Chondrocyte (in vitro differentiated cells): ENCODE data around the gene TUBA8. TPM values are rescaled to one million over a fixed set of nuclear protein-coding genes. Genes with fewer than 3 reads are reported as not detected.
"Not testable (repeated sequence)": the region's sequence is repeated elsewhere in the genome, so short reads cannot be mapped to it uniquely, and the experiment has no call there.

Experiments
- DNase-seq: peaks from one replicate; pipeline ENCODE4 v3.0.0; 2021; ENCODE audit warnings: mixed read lengths, low spot score
- H3K27ac Mint-ChIP-seq: one replicate; pipeline ENCODE4 v1.8.0; 2021; ENCODE audit warnings: mild to moderate bottlenecking, moderate library complexity, mixed read lengths; ENCODE audit not compliant: unreplicated experiment
- H3K27me3 Mint-ChIP-seq: 2 replicates; pipeline ENCODE4 v1.8.0; 2021; ENCODE audit warnings: low read depth, mixed read lengths
- H3K36me3 Mint-ChIP-seq: 2 replicates; pipeline ENCODE4 v1.8.0; 2021; ENCODE audit warnings: low read depth, mixed read lengths
- H3K4me1 Mint-ChIP-seq: 2 replicates; pipeline ENCODE4 v1.8.0; 2021; ENCODE audit warnings: low read depth, mild to moderate bottlenecking, mixed read lengths
- H3K4me3 Mint-ChIP-seq: one replicate; pipeline ENCODE4 v1.8.0; 2021; ENCODE audit warnings: mild to moderate bottlenecking, moderate library complexity, mixed read lengths; ENCODE audit not compliant: unreplicated experiment
- H3K9me3 Mint-ChIP-seq: 2 replicates; pipeline ENCODE4 v1.8.0; 2021; ENCODE audit warnings: low read depth, mixed read lengths
- CTCF ChIP-seq: fragments of 200-600 bp; sonication (generic); IDR thresholded peaks from 2 replicates; pipeline ENCODE4 v1.5.0; 2021; ENCODE audit warnings: antibody characterized with exemption, mild to moderate bottlenecking, moderate library complexity
- total RNA-seq: library from RNA; stranded (reverse); gene quantifications from 3 replicates; pipeline ENCODE4 v1.2.1, GENCODE V29; 2021

TUBA8 gene
- total RNA-seq, 1 donor from 2014 or later: 1.2 TPM

- Mint-ChIP-seq H3K9me3 (no peaks in the 10 kb centered on the region), H3K27me3 (no peaks in the 10 kb centered on the region), H3K36me3 (peaks cover 2% of the 10 kb centered on the region), H3K4me3 (no peak overlapping the region), H3K4me1 (peaks cover 25% of the 10 kb centered on the region), H3K27ac (no peak overlapping the region)
- no peak for TF ChIP-seq CTCF
- DNase-seq: no peak
Observed at GRCh38 chr22:18152519-18152918, 41.9 kb downstream of the TUBA8 start.

GRCh38 chr22:18154821-18155390 lies 44.3 kb downstream of the TUBA8 start:
- Mint-ChIP-seq H3K36me3 (no peaks in the 10 kb centered on the region), H3K9me3 (no peaks in the 10 kb centered on the region), H3K27me3 (no peaks in the 10 kb centered on the region), H3K4me1 (peaks cover 39% of the 10 kb centered on the region), H3K27ac (no peak overlapping the region), H3K4me3 (no peak overlapping the region)
- no peak for DNase-seq
- no peak for TF ChIP-seq CTCF

GRCh38 chr22:18155546-18155945 lies 44.9 kb downstream of the TUBA8 start:
- not testable (repeated sequence) for H3K9me3 Mint-ChIP-seq, H3K4me3 Mint-ChIP-seq, H3K27ac Mint-ChIP-seq, H3K36me3 Mint-ChIP-seq, DNase-seq, H3K27me3 Mint-ChIP-seq
- H3K4me1 Mint-ChIP-seq: peaks cover 33% of the 10 kb centered on the region

GRCh38 chr22:18156878-18157713 lies 46.5 kb downstream of the TUBA8 start:
- no peaks in the 10 kb centered on the region for H3K27me3 Mint-ChIP-seq
- no peaks in the 10 kb centered on the region for H3K9me3 Mint-ChIP-seq
- peak; percentile 95 for TF ChIP-seq CTCF
- no peak for DNase-seq
- H3K27ac Mint-ChIP-seq: peak overlapping the region; percentile 96
- H3K36me3 Mint-ChIP-seq: no peaks in the 10 kb centered on the region
- peak overlapping the region; percentile 40 for H3K4me3 Mint-ChIP-seq
- peaks cover 31% of the 10 kb centered on the region for H3K4me1 Mint-ChIP-seq

- Mint-ChIP-seq H3K4me1 (peaks cover 31% of the 10 kb centered on the region), H3K9me3 (no peaks in the 10 kb centered on the region), H3K27ac (peak overlapping the region; percentile 96), H3K4me3 (peak overlapping the region; percentile 40), H3K36me3 (no peaks in the 10 kb centered on the region), H3K27me3 (no peaks in the 10 kb centered on the region)
- no peak for TF ChIP-seq CTCF
- no peak for DNase-seq
Observed at GRCh38 chr22:18157714-18158028, 47.1 kb downstream of the TUBA8 start.

- H3K27ac Mint-ChIP-seq, H3K27me3 Mint-ChIP-seq, H3K36me3 Mint-ChIP-seq, DNase-seq, H3K4me3 Mint-ChIP-seq, H3K9me3 Mint-ChIP-seq: not testable (repeated sequence)
- peaks cover 37% of the 10 kb centered on the region for H3K4me1 Mint-ChIP-seq
Observed at GRCh38 chr22:18160641-18161040, 50.0 kb downstream of the TUBA8 start.

- not testable (repeated sequence) for DNase-seq, H3K27ac Mint-ChIP-seq, H3K27me3 Mint-ChIP-seq, H3K9me3 Mint-ChIP-seq, H3K4me3 Mint-ChIP-seq, H3K36me3 Mint-ChIP-seq
- peaks cover 10% of the 10 kb centered on the region for H3K4me1 Mint-ChIP-seq
Observed at GRCh38 chr22:18163843-18164242, 53.2 kb downstream of the TUBA8 start.

GRCh38 chr22:18164584-18164983 lies 54.0 kb downstream of the TUBA8 start:
- not testable (repeated sequence) for H3K27me3 Mint-ChIP-seq, DNase-seq, H3K4me1 Mint-ChIP-seq, H3K4me3 Mint-ChIP-seq, H3K27ac Mint-ChIP-seq, H3K9me3 Mint-ChIP-seq, H3K36me3 Mint-ChIP-seq

GRCh38 chr22:18165356-18165755 lies 54.7 kb downstream of the TUBA8 start:
- H3K4me1 Mint-ChIP-seq, DNase-seq, H3K4me3 Mint-ChIP-seq, H3K36me3 Mint-ChIP-seq, H3K9me3 Mint-ChIP-seq, H3K27ac Mint-ChIP-seq, H3K27me3 Mint-ChIP-seq: not testable (repeated sequence)
